ENCODE measurements around the gene ZFHX3. TPM values are rescaled to one million over a fixed set of nuclear protein-coding genes. Genes with fewer than 3 reads are reported as not detected.

ZFHX3 gene
- total and polyA plus RNA-seq, 9 of the 15 experiments (the other 6 are each of a cell fraction or from before 2014, with no cell fraction given), result 0.01 to 0.23 (median 0.06) TPM; not detected in 4

DNA sequence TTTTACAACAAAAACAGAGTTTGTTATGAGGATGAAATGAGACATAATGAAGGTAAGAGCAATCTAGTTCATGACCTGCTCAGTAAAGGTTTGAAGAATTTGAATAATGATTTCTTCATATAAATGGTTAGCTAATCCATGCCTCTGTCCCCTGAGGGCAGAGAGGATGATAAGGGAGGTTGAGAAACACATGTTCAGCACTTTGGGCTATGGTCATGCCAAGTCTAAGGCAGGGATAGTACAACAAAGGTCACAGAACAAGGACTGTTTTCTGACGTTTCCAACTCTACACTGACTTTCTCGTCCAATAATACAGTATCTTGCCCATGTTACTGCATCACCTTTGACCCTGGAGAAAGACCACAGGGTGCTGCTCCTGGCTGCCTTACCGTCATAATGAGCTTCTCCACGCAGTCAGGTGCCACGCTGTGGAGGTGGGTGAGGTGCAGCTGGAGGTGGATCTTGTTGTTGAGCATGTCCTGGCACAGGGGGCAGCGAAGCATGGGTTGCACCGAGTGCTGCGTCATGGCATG is 236.7 kb downstream of the ZFHX3 start:
- no peaks in the 10 kb centered on the region for H3K9me3 ChIP-seq (replicated peaks; ENCODE audit: control insufficient read depth, insufficient read depth, low read depth, low read length)
- no peak for ATAC-seq
- ChIA-PET POLR2A (interaction anchor here (0.6 to 1.1 kb wide), 2 partner anchors 9 to 10 kb away, joined by 3 to 5 read pairs; no protein-coding TSS in a partner anchor), CTCF (ENCODE audit: low intra/inter-chr PET ratio) (no interaction called here)
- H3K4me1 ChIP-seq (replicated peaks in 1 of 2; ENCODE audit: control insufficient read depth in 2 of 2, insufficient read depth in 2 of 2, low read length in 2 of 2), result peaks cover 0 to 5% of the 10 kb centered on the region in 2 experiments; a peak in 3 of 5 replicates
- H3K27ac ChIP-seq (ENCODE audit: extremely low read depth, low read depth, low read length), result no peak overlapping the region
- H3K4me3 ChIP-seq, result no peak overlapping the region
- no peak overlapping the region for H3K9ac ChIP-seq (ENCODE audit: insufficient read depth in 1 of 2, low read depth in 2 of 2, low read length in 2 of 2)
- H3K27me3 ChIP-seq (ENCODE audit: control insufficient read depth in 2 of 2, insufficient read depth in 2 of 2, low read length in 2 of 2), result peaks cover 0 to under 1% of the 10 kb centered on the region in 2 experiments; a peak in 2 of 5 replicates
- no TSS peak for BruUV-seq (replicated peaks)
- in situ Hi-C loops (cut with MboI), result no loop called here
- no peak for DNase-seq (ENCODE audit: extremely low read depth in 1 of 4, low spot score in 3 of 4)
- no peaks in the 10 kb centered on the region; the same call in 1 of the 2 replicates for H4K20me1 ChIP-seq (replicated peaks; ENCODE audit: control insufficient read depth, insufficient read depth, low read length)
- H3K4me2 ChIP-seq (ENCODE audit: insufficient read depth, low read length), result no peak overlapping the region
- 1% methylated on average over 8 of the region's 8 CpGs for WGBS (ENCODE audit: insufficient coverage, low coverage, missing lambda C conversion rate)
- no peak for FAIRE-seq
- H3K9me1 ChIP-seq (ENCODE audit: control insufficient read depth, insufficient read depth, low read length), result no peaks in the 10 kb centered on the region
- H2AFZ ChIP-seq (ENCODE audit: low read depth, low read length), result no peak overlapping the region
- intact Hi-C loops (cut with micrococcal nuclease), result no loop called here
- H3K79me2 ChIP-seq (ENCODE audit: control insufficient read depth, insufficient read depth, low read length), result no peaks in the 10 kb centered on the region
- H3K36me3 ChIP-seq (ENCODE audit: control insufficient read depth, insufficient read depth, low read length), result no peaks in the 10 kb centered on the region
- TF ChIP-seq HMGN3 (IDR thresholded peaks at IDR 0.05; ENCODE audit: borderline replicate concordance, extremely low read depth, insufficient read length, low read depth, low read length) (no peak), PTBP1 (IDR thresholded peaks at IDR 0.05; ENCODE audit: low read depth, low read length) (no peak), NCOA6 (IDR thresholded peaks at IDR 0.05) (no peak), POLR2B (IDR thresholded peaks at IDR 0.05; ENCODE audit: low read depth, partially characterized antibody) (no peak), ZFPM2 (CRISPR knock-in tag; IDR thresholded peaks at IDR 0.05) (no peak), CHD1 (IDR thresholded peaks at IDR 0.05; ENCODE audit: low read length) (no peak), ZEB2 (IDR thresholded peaks at IDR 0.05) (no peak), SIN3A (IDR thresholded peaks at IDR 0.05; ENCODE audit: borderline replicate concordance in 2 of 2, control insufficient read depth in 1 of 2, low read depth in 2 of 2, low read length in 2 of 2) (no peak), GATA2 (CRISPR knock-in tag; IDR thresholded peaks at IDR 0.05) (no peak), SMARCC2 (IDR thresholded peaks at IDR 0.05; ENCODE audit: low read depth) (no peak)
- TF ChIP-seq, protein P1, sequence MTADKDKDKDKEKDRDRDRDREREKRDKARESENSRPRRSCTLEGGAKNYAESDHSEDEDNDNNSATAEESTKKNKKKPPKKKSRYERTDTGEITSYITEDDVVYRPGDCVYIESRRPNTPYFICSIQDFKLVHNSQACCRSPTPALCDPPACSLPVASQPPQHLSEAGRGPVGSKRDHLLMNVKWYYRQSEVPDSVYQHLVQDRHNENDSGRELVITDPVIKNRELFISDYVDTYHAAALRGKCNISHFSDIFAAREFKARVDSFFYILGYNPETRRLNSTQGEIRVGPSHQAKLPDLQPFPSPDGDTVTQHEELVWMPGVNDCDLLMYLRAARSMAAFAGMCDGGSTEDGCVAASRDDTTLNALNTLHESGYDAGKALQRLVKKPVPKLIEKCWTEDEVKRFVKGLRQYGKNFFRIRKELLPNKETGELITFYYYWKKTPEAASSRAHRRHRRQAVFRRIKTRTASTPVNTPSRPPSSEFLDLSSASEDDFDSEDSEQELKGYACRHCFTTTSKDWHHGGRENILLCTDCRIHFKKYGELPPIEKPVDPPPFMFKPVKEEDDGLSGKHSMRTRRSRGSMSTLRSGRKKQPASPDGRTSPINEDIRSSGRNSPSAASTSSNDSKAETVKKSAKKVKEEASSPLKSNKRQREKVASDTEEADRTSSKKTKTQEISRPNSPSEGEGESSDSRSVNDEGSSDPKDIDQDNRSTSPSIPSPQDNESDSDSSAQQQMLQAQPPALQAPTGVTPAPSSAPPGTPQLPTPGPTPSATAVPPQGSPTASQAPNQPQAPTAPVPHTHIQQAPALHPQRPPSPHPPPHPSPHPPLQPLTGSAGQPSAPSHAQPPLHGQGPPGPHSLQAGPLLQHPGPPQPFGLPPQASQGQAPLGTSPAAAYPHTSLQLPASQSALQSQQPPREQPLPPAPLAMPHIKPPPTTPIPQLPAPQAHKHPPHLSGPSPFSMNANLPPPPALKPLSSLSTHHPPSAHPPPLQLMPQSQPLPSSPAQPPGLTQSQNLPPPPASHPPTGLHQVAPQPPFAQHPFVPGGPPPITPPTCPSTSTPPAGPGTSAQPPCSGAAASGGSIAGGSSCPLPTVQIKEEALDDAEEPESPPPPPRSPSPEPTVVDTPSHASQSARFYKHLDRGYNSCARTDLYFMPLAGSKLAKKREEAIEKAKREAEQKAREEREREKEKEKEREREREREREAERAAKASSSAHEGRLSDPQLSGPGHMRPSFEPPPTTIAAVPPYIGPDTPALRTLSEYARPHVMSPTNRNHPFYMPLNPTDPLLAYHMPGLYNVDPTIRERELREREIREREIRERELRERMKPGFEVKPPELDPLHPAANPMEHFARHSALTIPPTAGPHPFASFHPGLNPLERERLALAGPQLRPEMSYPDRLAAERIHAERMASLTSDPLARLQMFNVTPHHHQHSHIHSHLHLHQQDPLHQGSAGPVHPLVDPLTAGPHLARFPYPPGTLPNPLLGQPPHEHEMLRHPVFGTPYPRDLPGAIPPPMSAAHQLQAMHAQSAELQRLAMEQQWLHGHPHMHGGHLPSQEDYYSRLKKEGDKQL (CRISPR knock-in tag; IDR thresholded peaks at IDR 0.05; ENCODE audit: borderline replicate concordance), result no peak
- TF ChIP-seq, protein P2, sequence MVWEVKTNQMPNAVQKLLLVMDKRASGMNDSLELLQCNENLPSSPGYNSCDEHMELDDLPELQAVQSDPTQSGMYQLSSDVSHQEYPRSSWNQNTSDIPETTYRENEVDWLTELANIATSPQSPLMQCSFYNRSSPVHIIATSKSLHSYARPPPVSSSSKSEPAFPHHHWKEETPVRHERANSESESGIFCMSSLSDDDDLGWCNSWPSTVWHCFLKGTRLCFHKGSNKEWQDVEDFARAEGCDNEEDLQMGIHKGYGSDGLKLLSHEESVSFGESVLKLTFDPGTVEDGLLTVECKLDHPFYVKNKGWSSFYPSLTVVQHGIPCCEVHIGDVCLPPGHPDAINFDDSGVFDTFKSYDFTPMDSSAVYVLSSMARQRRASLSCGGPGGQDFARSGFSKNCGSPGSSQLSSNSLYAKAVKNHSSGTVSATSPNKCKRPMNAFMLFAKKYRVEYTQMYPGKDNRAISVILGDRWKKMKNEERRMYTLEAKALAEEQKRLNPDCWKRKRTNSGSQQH (CRISPR knock-in tag; IDR thresholded peaks at IDR 0.05), result no peak
- TF ChIP-seq, protein P3, sequence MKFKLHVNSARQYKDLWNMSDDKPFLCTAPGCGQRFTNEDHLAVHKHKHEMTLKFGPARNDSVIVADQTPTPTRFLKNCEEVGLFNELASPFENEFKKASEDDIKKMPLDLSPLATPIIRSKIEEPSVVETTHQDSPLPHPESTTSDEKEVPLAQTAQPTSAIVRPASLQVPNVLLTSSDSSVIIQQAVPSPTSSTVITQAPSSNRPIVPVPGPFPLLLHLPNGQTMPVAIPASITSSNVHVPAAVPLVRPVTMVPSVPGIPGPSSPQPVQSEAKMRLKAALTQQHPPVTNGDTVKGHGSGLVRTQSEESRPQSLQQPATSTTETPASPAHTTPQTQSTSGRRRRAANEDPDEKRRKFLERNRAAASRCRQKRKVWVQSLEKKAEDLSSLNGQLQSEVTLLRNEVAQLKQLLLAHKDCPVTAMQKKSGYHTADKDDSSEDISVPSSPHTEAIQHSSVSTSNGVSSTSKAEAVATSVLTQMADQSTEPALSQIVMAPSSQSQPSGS (CRISPR knock-in tag; IDR thresholded peaks at IDR 0.05), result no peak

All from K562 (cell line).